Endothelial cell of umbilical vein (primary cell): ENCODE data around the gene DIS3L2. TPM values are rescaled to one million over a fixed set of nuclear protein-coding genes. Genes with fewer than 3 reads are reported as not detected.

Source experiments
- BruUV-seq: library from RNA; stranded (reverse); fragments of 400-500 nt; replicated peaks from 2 replicates; lab custom pipeline; 2021; lab: Mats Ljungman, UMichigan
- CTCF ChIA-PET: fragments of 300-600, 350-600 bp; sonication (Branson Sonifier 250); formaldehyde crosslinking; loops from one replicate; lab custom pipeline; 2021; ENCODE audit warnings: antibody characterized with exemption, inconsistent platforms; lab: Charles Lee
- POLR2A ChIA-PET: fragments of 300-600, 350-600 bp; sonication (Branson Sonifier 250); formaldehyde crosslinking; loops from one replicate; lab custom pipeline; 2021; ENCODE audit warnings: antibody characterized with exemption, inconsistent platforms; lab: Charles Lee
- DNase-seq: peaks from one replicate; pipeline ENCODE4 v3.0.0-alpha.2; 2011; ENCODE audit warnings: low read depth, low spot score
- FAIRE-seq: peaks from 2 replicates; lab custom pipeline; 2011; peaks lifted over from hg19 to GRCh38; lab: Jason Lieb, UNC
- H2AFZ ChIP-seq: 2 replicates; pipeline ENCODE4 v1.6.0; 2012; ENCODE audit warnings: low read depth, low read length, control low read depth, inconsistent platforms
- H3K27ac ChIP-seq: 2 replicates; pipeline ENCODE4 v1.5.1; 2011; ENCODE audit warnings: low read depth, mild to moderate bottlenecking, control low read depth, low read length, moderate library complexity; ENCODE audit not compliant: insufficient read depth
- H3K27me3 ChIP-seq, 2 experiments: 2 replicates each; pipeline versions ENCODE4 v1.6.0 to v1.6.1; 2011; ENCODE audit warnings: low read length in 2 of 2, mixed read lengths in 1 of 2; ENCODE audit not compliant: control insufficient read depth in 2 of 2, insufficient read depth in 2 of 2
- H3K36me3 ChIP-seq, 2 experiments: 2 replicates in 1 of 2; 3 replicates in 1 of 2; pipeline ENCODE4 v1.5.1; 2011; ENCODE audit warnings: low read length in 2 of 2, mild to moderate bottlenecking in 1 of 2, moderate library complexity in 1 of 2; ENCODE audit not compliant: control insufficient read depth in 2 of 2, insufficient read depth in 2 of 2; ENCODE audit errors: extremely low read depth in 1 of 2
- H3K4me1 ChIP-seq: 3 replicates; pipeline ENCODE4 v1.5.1; 2011; ENCODE audit warnings: mild to moderate bottlenecking, low read length; ENCODE audit not compliant: control insufficient read depth, insufficient read depth; ENCODE audit errors: extremely low read depth
- H3K4me2 ChIP-seq: 2 replicates; pipeline ENCODE4 v1.6.1; 2011; ENCODE audit warnings: low read length, control low read depth, mixed read lengths; ENCODE audit not compliant: insufficient read depth
- H3K4me3 ChIP-seq, 3 experiments: fragments of 200-600 bp in 1 of 3; sonication (generic), shearing (Covaris generic) in 1 of 3; replicated peaks in 1 of 3; 2 replicates each; pipeline ENCODE4 v1.5.1; 2011 to 2016; ENCODE audit warnings: control low read depth in 3 of 3, low read length in 3 of 3, mild to moderate bottlenecking in 2 of 3, inconsistent platforms in 1 of 3, low read depth in 1 of 3, moderate library complexity in 1 of 3; ENCODE audit not compliant: insufficient read depth in 1 of 3
- H3K79me2 ChIP-seq: 2 replicates; pipeline ENCODE4 v1.6.0; 2012; ENCODE audit warnings: low read length, inconsistent platforms; ENCODE audit not compliant: control insufficient read depth, insufficient read depth
- H3K9ac ChIP-seq: replicated peaks from 2 replicates; pipeline ENCODE3; 2011; ENCODE audit warnings: low read length, control low read depth; ENCODE audit not compliant: insufficient read depth; ENCODE audit errors: extremely low read depth
- H3K9me1 ChIP-seq: replicated peaks from 3 replicates; pipeline ENCODE4 v1.6.0; 2011; ENCODE audit warnings: mild to moderate bottlenecking, low read length; ENCODE audit not compliant: control insufficient read depth, insufficient read depth; ENCODE audit errors: extremely low read depth
- H3K9me3 ChIP-seq: replicated peaks from 2 replicates; pipeline ENCODE4 v1.5.1; 2012; ENCODE audit warnings: low read length, inconsistent platforms; ENCODE audit not compliant: control insufficient read depth, insufficient read depth
- H4K20me1 ChIP-seq: replicated peaks from 2 replicates; pipeline ENCODE3; 2011; ENCODE audit warnings: mild to moderate bottlenecking, low read length; ENCODE audit not compliant: control insufficient read depth, insufficient read depth; ENCODE audit errors: extremely low read depth
- EZH2 ChIP-seq: IDR thresholded peaks from 2 replicates; pipeline ENCODE4 v1.6.1; 2012; ENCODE audit warnings: borderline replicate concordance, low read depth, mild to moderate bottlenecking, moderate library complexity, low read length, inconsistent platforms; ENCODE audit not compliant: severe bottlenecking
- FOS ChIP-seq: IDR thresholded peaks from 2 replicates; pipeline ENCODE4 v1.6.1; 2011; ENCODE audit warnings: mild to moderate bottlenecking, low read length, moderate library complexity, borderline replicate concordance; ENCODE audit not compliant: insufficient read depth
- GATA2 ChIP-seq: IDR thresholded peaks from 2 replicates; pipeline ENCODE4 v1.7.0; 2011; ENCODE audit warnings: low read depth, mild to moderate bottlenecking, moderate library complexity, mixed read lengths, low read length; ENCODE audit not compliant: insufficient read length, insufficient read depth
- JUN ChIP-seq: IDR thresholded peaks from 2 replicates; pipeline ENCODE4 v1.6.1; 2011; ENCODE audit warnings: borderline replicate concordance, low read depth; ENCODE audit not compliant: insufficient read length, insufficient read depth
- MAX ChIP-seq: IDR thresholded peaks from 2 replicates; pipeline ENCODE4 v1.6.1; 2011; ENCODE audit not compliant: insufficient read depth, insufficient read length
- MYC ChIP-seq: IDR thresholded peaks from one replicate; pipeline ENCODE4 v1.6.1; 2011; ENCODE audit warnings: mild to moderate bottlenecking, low read depth, low read length
- POLR2A ChIP-seq: IDR thresholded peaks from 2 replicates; pipeline ENCODE4 v1.6.1; 2012; ENCODE audit warnings: low read depth, mild to moderate bottlenecking, control low read depth, low read length
- POLR2AphosphoS5 ChIP-seq: IDR thresholded peaks from 2 replicates; pipeline ENCODE4 v1.6.1; 2012; ENCODE audit warnings: low read depth, mild to moderate bottlenecking, control low read depth, low read length, moderate library complexity; ENCODE audit not compliant: insufficient read depth
- dilution Hi-C: fragments of 300-500 bp; cut with MboI; formaldehyde crosslinking; loops from one replicate; pipeline ENCODE4 v1.15.0; 2019; ENCODE audit warnings: low sequenced_read_pairs; ENCODE audit not compliant: extremely low pct_ligation_motif_present
- intact Hi-C: fragments of 100-400 bp; cut with micrococcal nuclease; formaldehyde crosslinking; loops from one replicate; pipeline ENCODE4 v1.10.0; 2022
- polyA plus RNA-seq, 4 experiments: library from polyadenylated mRNA; depleted of rRNA in 3 of 4; stranded (reverse) in 3 of 4; unstranded in 1 of 4; fragments of >200 nt; gene quantifications; 2 replicates each; pipeline versions ENCODE4 v1.2.1 to v1.2.3, GENCODE V29; 2011 to 2012; ENCODE audit warnings: missing spikeins in 1 of 4
- total RNA-seq: library from RNA; stranded (reverse); gene quantifications from 2 replicates; pipeline ENCODE4 v1.2.3, GENCODE V29; 2021
- TF ChIP-seq, protein P1 (sequence below), 2 donors: IDR thresholded peaks; 1 replicate in 1 of 2; 2 replicates in 1 of 2; pipeline ENCODE4 v1.5.1; 2011; ENCODE audit warnings: low read length in 2 of 2, mild to moderate bottlenecking in 2 of 2, moderate library complexity in 2 of 2, control low read depth in 1 of 2, inconsistent platforms in 1 of 2, low read depth in 1 of 2; ENCODE audit not compliant: insufficient read depth in 1 of 2; ENCODE audit errors: extremely low read depth in 1 of 2

The DIS3L2 gene
- total and polyA plus RNA-seq, 2 donors (not counting 3 experiments of a cell fraction or from before 2014, with no cell fraction given), result 14.6 to 31.2 TPM

GRCh38 chr2:232292395-232293154, 331.1 kb downstream of the DIS3L2 start:
- FAIRE-seq, result peak; percentile 89
- dilution Hi-C loops, result no loop called here
- BruUV-seq, result no TSS peak
- H3K27ac ChIP-seq, result no peak overlapping the region
- ChIA-PET POLR2A (no interaction called here), CTCF (interaction anchor here (0.6 to 5.0 kb wide), 29 partner anchors 9 to 394 kb away, joined by 3 to 34 read pairs (median 4); partner anchors contain the start of gene NPPC)
- no peak for TF ChIP-seq POLR2A
- TF ChIP-seq, protein P1, sequence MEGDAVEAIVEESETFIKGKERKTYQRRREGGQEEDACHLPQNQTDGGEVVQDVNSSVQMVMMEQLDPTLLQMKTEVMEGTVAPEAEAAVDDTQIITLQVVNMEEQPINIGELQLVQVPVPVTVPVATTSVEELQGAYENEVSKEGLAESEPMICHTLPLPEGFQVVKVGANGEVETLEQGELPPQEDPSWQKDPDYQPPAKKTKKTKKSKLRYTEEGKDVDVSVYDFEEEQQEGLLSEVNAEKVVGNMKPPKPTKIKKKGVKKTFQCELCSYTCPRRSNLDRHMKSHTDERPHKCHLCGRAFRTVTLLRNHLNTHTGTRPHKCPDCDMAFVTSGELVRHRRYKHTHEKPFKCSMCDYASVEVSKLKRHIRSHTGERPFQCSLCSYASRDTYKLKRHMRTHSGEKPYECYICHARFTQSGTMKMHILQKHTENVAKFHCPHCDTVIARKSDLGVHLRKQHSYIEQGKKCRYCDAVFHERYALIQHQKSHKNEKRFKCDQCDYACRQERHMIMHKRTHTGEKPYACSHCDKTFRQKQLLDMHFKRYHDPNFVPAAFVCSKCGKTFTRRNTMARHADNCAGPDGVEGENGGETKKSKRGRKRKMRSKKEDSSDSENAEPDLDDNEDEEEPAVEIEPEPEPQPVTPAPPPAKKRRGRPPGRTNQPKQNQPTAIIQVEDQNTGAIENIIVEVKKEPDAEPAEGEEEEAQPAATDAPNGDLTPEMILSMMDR (IDR thresholded peaks at IDR 0.05; ENCODE audit: extremely low read depth in 1 of 2, insufficient read depth in 1 of 2, low read depth in 1 of 2, low read length in 2 of 2), result peak; percentile 73 to 89
- TF ChIP-seq GATA2, result no peak
- H3K79me2 ChIP-seq, result no peaks in the 10 kb centered on the region
- no peak overlapping the region for H2AFZ ChIP-seq
- H3K9me1 ChIP-seq, result no peaks in the 10 kb centered on the region
- H3K36me3 ChIP-seq, result no peaks in the 10 kb centered on the region
- no peaks in the 10 kb centered on the region for H3K4me1 ChIP-seq
- intact Hi-C loops, result loop anchor here (1.0 to 2.0 kb wide), 4 partner anchors 32 to 386 kb away; no protein-coding TSS in a partner anchor
- H3K9me3 ChIP-seq, result no peaks in the 10 kb centered on the region
- DNase-seq, result peak; percentile 57
- H3K9ac ChIP-seq, result no peak overlapping the region
- H3K4me2 ChIP-seq, result no peak overlapping the region
- no peaks in the 10 kb centered on the region for H4K20me1 ChIP-seq
- no peaks in the 10 kb centered on the region for H3K27me3 ChIP-seq
- H3K4me3 ChIP-seq, result no peak overlapping the region

DNA sequence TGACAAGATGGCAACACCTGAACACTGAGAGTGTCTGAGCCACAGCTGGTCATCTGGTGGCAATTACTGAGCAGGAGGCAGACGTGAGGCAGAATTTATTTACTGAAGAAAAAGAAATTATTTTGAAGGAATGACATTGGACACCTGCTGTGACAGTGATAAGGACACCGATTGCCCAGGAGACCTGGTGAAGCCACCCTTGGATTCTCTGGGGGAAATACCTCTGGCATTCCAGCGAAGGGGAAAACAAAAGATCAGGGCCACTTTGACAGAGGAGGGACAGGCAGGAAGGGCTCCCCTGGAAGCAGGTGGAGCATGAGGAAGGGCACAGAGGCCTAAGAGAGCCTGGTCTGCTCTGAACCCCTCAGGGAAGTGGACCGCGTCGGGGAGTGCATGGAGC, 331.7 kb downstream of the DIS3L2 start:
- Histone ChIP-seq H3K36me3 (no peaks in the 10 kb centered on the region), H3K27ac (no peak overlapping the region), H3K9me1 (no peaks in the 10 kb centered on the region), H2AFZ (no peak overlapping the region), H3K9ac (no peak overlapping the region), H3K4me3 (no peak overlapping the region), H3K9me3 (no peaks in the 10 kb centered on the region), H3K27me3 (no peaks in the 10 kb centered on the region), H3K79me2 (no peaks in the 10 kb centered on the region), H4K20me1 (no peaks in the 10 kb centered on the region), H3K4me1 (no peaks in the 10 kb centered on the region), H3K4me2 (no peak overlapping the region)
- TF ChIP-seq FOS (no peak), POLR2AphosphoS5 (no peak), EZH2 (no peak), POLR2A (no peak), JUN (no peak), GATA2 (no peak), MAX (no peak), MYC (no peak)
- TF ChIP-seq, protein P1 (IDR thresholded peaks at IDR 0.05; ENCODE audit: extremely low read depth in 1 of 2, insufficient read depth in 1 of 2, low read depth in 1 of 2, low read length in 2 of 2), result no peak
- POLR2A ChIA-PET, result no interaction called here
- FAIRE-seq, result no peak
- intact Hi-C loops, result loop anchor here (2.0 kb wide), 1 partner anchor 32 kb away; no protein-coding TSS in a partner anchor
- CTCF ChIA-PET, result interaction anchor here (0.6 to 5.0 kb wide), 21 partner anchors 8 to 395 kb away, joined by 3 to 34 read pairs (median 5); partner anchors contain the start of gene NPPC
- dilution Hi-C loops, result no loop called here
- no TSS peak for BruUV-seq
- DNase-seq, result no peak
